ENCODE data around the gene TRAK2.

- TF ChIP-seq CTCF (conservative IDR thresholded peaks at IDR 0.05; ENCODE audit: low read length) (no peak), EZH2phosphoT487 (IDR thresholded peaks at IDR 0.05; ENCODE audit: borderline replicate concordance) (no peak)
Observed at GRCh38 chr2:201441409-201441808, 9.8 kb downstream of the TRAK2 start.

All from Loucy (cell line).